ENCODE measurements around the gene MAGI2.

The MAGI2 gene

DNA sequence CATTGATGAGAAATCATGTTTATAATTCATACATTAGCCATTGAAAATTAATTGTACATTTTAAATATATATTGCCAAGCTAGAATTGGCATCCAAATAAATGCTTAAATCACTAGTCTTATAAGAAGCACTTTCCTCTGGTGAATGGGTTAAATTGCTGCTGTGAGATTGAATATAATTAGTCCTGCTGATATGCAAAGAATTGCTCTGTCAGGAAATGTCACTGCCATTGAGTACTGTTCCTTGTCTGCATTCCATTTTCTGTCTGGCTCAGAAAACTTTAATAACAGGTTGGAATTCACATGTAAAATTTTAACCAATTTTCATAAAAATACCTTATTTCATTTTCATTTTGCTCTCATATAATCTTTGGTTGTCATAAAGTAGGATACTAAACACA is 589.1 kb downstream of the MAGI2 start:
- no peak overlapping the region for H3K4me3 ChIP-seq (ENCODE audit: low read length)
- no peak for TF ChIP-seq ZNF274 (IDR thresholded peaks at IDR 0.05; ENCODE audit: low read depth, low read length)

DNA sequence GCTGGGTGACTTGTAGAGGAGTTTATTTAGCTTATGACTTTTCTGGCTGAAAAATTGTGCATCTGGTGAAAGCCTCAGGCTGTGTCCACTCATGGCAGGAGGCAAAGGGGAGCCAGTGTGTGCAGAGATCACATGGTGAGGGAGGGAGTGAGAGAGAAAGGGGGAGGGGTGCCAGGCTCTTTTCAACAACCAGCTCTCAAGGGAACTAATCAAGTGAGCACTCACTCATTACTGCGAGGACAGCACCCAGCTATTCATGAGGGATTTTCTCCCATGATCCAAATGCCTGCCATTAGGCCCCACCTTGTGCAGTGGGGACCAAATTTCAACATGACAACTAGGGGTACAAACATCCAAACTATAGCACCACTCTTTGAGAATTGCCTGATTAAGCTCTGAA is 590.2 kb downstream of the MAGI2 start:
- no peak for TF ChIP-seq ZNF274 (IDR thresholded peaks at IDR 0.05; ENCODE audit: low read depth, low read length)
- H3K4me3 ChIP-seq (ENCODE audit: low read length) = no peak overlapping the region

DNA sequence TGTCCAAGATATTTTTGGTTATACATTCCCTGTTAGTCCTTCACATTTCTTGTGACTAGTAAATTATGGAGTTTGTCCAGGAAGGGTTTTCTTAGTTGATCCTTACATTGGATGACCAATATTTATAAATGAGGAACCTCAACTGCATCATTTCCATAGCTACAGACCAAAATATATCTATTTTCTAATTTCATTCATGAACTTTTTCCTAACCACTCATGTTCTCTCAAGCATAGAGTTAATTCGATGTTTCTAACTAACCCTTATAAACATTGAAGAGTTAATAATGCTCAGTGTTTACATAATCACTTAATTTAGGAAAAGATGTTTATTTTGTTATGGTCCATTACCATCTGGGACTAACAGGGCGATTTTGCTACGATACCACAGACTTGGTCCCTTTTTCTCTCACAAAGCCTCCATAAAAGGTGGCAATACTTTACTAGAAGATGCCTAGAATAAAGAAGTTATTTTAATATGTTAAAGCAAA is 591.0 kb downstream of the MAGI2 start:
- TF ChIP-seq ZNF274 (IDR thresholded peaks at IDR 0.05; ENCODE audit: low read depth, low read length) = no peak
- no peak overlapping the region for H3K4me3 ChIP-seq (ENCODE audit: low read length)

DNA sequence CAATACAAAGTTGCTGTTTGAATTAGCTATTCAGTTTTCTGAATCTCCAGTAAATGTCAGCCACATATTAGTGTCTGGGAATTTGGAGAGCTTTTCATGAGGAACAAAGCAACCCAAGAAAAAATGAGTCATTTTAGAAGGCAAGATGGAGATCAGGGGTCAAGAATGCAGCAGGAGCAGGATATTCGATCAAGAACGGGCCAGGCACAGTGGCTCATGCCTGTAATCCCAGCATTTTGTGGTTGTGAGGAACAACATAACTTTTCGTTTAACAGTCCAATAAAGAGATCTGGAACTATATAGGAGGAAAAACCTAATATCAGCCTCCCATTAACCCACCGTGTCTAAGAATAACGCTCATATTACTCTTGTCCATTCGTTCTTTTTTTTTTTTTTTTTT is 600.5 kb downstream of the MAGI2 start:
- no peak for TF ChIP-seq ZNF274 (IDR thresholded peaks at IDR 0.05; ENCODE audit: low read depth, low read length)
- no peak overlapping the region for H3K4me3 ChIP-seq (ENCODE audit: low read length)

DNA sequence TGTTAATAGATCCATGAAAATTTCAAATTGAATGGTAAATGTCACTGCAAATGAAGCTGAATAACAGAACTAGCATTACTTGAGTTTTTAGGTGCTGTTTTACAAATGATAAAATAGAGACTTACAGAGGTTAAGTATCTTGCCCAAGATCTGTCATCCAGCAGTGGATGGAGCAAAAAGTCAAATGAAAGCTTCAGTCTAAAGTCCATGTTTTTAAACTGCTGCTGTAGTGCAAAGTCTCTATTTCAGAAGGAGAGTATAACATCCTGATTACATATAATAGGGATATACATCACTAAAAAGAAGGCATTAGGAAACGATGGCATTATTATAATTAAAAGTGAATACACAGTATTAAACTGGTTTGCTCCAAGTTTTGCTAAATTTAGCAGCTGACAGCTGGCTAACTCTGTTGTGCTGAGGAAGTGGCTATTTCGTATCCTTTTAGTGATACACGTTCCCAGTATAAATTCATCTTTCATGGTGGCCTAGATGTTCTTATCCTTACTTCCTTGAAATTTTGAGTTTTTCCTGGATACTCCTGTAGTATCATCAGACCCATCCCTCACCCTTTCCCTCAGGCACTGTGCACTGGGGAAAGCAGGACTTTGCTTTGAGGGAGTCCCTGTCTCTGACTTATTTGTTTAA is 603.2 kb downstream of the MAGI2 start:
- no peak overlapping the region for H3K4me3 ChIP-seq (ENCODE audit: low read length)
- no peak for TF ChIP-seq ZNF274 (IDR thresholded peaks at IDR 0.05; ENCODE audit: low read depth, low read length)

DNA sequence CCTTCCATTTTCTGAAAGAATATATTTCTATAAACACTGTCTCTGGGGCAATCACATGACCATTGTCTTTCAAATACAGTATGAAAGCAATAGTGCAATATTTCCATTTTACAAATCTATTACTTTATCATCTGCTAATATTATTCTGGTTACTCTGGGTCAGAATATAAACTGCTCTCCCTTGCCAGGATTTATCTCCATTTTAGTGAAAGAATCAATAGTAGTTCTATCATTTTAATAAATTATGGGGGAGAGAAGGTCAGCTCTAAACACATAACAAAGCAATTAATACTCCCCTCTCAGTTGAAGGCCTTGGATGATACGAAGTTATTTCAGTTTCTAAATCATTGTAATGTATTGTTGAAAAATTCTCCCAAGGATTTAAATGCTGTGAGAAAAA is 608.3 kb downstream of the MAGI2 start:
- no peak overlapping the region for H3K4me3 ChIP-seq (ENCODE audit: low read length)
- no peak for TF ChIP-seq ZNF274 (IDR thresholded peaks at IDR 0.05; ENCODE audit: low read depth, low read length)

DNA sequence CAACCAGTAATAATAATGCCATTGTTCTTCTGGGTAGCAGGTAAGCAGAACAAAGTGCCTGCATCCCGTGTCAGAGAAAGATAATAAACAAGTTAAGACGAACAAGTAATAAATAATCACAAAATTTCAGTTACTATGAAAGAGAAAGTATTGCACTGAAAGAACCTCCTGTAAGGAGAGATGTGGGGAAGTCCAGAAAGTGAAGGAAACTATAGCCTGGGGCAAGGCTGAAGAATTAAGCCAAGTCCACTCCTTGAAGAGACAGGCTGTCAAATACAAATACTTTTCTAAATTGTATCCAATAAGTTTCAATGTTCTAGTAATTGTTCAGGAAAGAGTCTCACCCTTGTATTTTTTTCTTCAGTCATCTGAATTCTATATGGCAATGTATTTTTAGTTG is 611.4 kb downstream of the MAGI2 start:
- H3K4me3 ChIP-seq (ENCODE audit: low read length) = no peak overlapping the region
- no peak for TF ChIP-seq ZNF274 (IDR thresholded peaks at IDR 0.05; ENCODE audit: low read depth, low read length)

DNA sequence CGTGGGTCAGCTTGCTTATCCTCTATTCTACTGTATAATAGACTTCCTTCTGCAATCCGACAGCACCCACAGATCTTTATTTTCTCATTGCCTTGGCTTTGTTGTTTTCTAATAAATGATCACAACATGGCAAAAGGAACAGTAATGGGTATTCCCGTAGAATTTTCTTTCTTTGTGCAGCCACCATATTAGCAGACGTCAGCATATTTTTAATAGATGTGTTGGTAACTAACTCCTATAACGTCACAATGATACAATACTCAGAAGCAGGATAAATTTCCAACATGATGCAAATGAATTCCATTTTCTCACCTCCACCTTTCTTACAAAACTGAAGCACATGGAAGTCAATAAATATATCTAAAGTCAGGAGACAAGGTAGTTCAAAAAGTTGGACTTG is 617.6 kb downstream of the MAGI2 start:
- no peak overlapping the region for H3K4me3 ChIP-seq (ENCODE audit: low read length)

DNA sequence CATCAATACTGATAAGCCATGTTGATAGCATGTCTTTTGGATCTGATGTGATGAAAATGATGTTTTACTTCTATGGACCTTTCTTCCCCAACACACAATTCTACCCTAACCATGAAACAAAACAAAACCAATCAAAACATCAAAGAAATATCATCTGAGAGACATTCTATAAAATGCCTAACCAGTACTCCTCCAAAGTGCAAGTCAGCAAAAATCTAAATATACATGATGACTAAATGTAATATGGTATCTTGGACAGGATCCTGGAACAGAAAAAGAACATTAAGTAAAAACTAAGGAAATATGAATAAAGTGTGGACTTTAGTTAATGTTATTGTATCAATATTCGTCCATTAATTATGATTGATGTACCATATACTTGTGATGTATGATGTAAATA is 625.1 kb downstream of the MAGI2 start:
- TF ChIP-seq ZNF274 (IDR thresholded peaks at IDR 0.05; ENCODE audit: low read depth, low read length) = no peak
- no peak overlapping the region for H3K4me3 ChIP-seq (ENCODE audit: low read length)

More for the DNA sequence above, 617.6 kb downstream of the MAGI2 start:
- no peak for TF ChIP-seq ZNF274 (IDR thresholded peaks at IDR 0.05; ENCODE audit: low read depth, low read length)

DNA sequence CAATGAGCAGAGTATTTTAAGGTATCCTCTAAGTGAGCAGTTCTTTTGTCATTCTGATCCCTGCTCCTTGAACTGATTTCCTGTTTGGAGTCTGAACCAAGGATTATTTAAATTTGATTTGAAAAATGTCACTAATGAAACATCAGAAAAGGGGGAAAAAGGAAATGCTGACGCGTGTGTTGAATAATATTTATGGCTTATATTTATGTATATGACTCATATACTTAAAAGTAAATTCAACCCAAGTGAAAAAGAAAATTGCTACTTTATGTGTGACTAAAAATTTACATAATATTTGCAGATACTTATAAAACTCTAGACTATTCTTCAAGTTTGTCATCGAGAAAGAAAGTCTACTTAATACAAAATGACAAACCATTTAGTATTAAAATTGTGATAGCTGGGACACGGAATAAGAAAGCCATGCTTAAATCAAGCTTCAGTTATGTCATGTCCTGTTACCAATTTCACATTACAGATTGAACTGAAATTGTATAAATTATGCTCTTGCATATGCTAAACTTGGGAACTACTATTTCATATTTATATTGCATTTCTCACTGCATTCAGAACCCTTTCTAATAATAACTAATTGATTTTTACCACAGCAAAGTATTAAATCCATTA is 649.9 kb downstream of the MAGI2 start:
- no peak for TF ChIP-seq ZNF274 (IDR thresholded peaks at IDR 0.05; ENCODE audit: low read depth, low read length)
- H3K4me3 ChIP-seq (ENCODE audit: low read length) = no peak overlapping the region

DNA sequence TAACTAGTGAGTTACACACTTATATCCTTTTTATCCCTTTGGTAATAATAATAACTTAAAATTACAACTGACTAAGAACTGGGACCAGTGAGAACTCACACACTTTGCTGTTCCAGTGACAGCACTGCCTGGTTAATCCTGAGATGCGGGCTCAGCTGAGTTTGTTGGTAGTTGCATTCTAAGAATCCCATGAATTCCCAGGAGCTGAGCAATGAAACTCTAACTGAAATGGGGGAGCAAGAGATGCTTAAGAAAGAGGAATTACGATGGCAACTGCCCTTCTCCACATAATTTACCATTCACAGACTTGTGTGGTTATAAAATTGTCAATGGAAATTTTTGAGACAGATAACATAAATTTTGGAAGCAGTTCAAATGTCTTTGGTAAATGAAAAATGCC is 659.4 kb downstream of the MAGI2 start:
- no peak overlapping the region for H3K4me3 ChIP-seq (ENCODE audit: low read length)
- no peak for TF ChIP-seq ZNF274 (IDR thresholded peaks at IDR 0.05; ENCODE audit: low read depth, low read length)

DNA sequence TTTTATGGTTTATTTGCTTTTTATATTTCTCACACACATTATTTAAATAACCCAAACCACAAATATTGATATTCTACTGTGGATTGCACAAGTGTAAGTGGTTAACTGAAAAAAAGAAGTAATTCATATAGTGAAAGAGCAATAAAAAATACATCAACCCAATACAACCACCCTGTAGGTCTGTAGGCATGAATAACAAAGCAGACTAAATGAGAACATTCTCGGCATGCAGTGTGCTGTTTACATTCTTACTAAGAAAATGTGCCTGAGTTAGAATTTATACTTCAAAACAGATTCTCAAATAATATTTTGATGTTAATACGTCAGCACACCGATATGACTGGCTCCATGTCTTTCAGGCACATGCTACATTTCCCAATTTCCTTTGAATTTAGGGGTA is 660.8 kb downstream of the MAGI2 start:
- no peak overlapping the region for H3K4me3 ChIP-seq (ENCODE audit: low read length)
- TF ChIP-seq ZNF274 (IDR thresholded peaks at IDR 0.05; ENCODE audit: low read depth, low read length) = no peak

DNA sequence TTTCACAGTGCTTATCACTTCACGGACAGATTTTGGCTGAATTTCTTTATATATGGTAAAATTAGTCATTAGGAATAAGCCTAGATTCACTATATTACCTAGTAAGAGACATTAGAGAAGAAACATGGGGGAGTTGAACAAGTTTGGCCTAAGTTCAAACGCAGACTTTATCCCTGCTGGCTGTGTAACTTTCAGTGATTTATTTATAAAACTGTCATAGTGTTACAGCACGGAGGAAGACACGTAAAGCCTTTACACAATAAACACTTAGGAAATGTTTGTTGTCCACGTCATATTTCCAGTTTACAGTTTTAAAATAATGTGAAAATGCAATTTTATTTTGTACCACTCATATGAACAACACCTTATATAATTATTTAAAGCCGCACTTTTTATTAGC is 661.5 kb downstream of the MAGI2 start:
- H3K4me3 ChIP-seq (ENCODE audit: low read length) = no peak overlapping the region
- no peak for TF ChIP-seq ZNF274 (IDR thresholded peaks at IDR 0.05; ENCODE audit: low read depth, low read length)

DNA sequence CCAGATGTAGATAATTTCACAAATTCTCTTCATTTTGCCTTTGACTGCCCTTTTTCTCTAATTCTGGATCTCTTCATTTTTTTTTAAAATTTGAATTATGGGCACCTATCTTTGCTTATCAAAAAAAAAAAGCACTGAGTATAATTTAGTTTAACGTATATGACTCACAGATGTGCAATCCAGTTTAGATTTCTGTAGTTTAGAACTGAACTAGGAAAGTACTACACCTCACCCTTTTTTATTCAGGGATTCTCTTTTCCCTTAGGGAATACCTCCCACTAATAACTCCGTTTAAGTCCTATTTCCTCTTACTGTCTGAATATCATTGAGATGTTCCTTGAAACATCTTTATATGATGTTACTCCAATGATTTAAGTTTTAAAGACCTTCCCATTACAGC is 665.0 kb downstream of the MAGI2 start:
- no peak overlapping the region; the same call in 1 of the 2 replicates for H3K4me3 ChIP-seq (ENCODE audit: low read length)
- no peak for TF ChIP-seq ZNF274 (IDR thresholded peaks at IDR 0.05; ENCODE audit: low read depth, low read length)

DNA sequence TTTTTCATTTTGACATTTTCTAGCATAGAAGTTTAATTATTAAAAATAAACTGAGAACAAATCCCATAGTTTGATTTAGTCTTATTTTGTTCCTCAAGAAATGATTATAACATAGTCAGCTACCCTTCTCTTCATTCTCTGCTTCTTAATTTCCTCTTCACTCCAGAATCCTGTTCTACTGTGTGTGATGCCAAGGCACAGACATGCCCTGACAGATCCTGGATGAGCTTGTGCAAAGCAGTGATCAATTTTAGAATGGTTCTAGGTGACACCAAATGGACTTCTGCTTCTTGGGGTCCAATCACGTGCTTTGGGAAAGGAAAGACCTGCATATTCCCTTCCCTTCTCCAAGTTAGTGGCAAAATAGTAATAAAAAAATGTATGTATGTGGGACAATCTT is 665.6 kb downstream of the MAGI2 start:
- TF ChIP-seq ZNF274 (IDR thresholded peaks at IDR 0.05; ENCODE audit: low read depth, low read length) = no peak
- H3K4me3 ChIP-seq (ENCODE audit: low read length) = no peak overlapping the region

DNA sequence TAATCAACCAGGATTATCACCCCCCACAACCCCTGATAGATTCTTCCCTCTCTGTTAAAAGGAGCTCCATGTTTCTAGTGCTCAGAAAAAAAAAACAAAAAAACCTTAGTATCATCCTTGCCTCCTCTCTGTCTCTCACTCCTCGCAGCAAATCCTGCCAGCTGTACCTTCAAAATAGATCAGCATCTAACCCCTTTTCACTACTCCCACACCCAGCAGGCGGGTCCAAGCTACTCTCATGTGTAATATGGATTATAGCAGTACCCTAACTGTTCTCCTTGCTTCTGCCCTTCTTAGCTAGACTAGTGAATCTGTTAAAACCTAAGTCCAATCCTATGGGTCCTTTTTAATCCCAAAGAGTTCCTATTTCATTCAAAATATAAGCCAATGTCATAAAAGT is 667.4 kb downstream of the MAGI2 start:
- H3K4me3 ChIP-seq (ENCODE audit: low read length) = no peak overlapping the region
- TF ChIP-seq ZNF274 (IDR thresholded peaks at IDR 0.05; ENCODE audit: low read depth, low read length) = no peak
